Breast epithelium (tissue), 3 donors: ENCODE measurements around the gene NUAK1.

Experiments
- POLR2A ChIP-seq: fragments of 450-650 bp; IDR thresholded peaks from one replicate; pipeline ENCODE4 v1.6.1; 2016; ENCODE audit warnings: antibody characterized with exemption, mild to moderate bottlenecking, moderate library complexity
- POLR2AphosphoS5 ChIP-seq, 3 donors: sonication (generic); formaldehyde crosslinking; IDR thresholded peaks; one replicate each; pipeline ENCODE4 v1.6.1; 2017; ENCODE audit warnings: antibody characterized with exemption in 3 of 3
- TF ChIP-seq, protein P1 (sequence below), 3 donors: fragments of 450-650 bp; IDR thresholded peaks; one replicate each; pipeline ENCODE4 v1.5.1; 2016 to 2017; ENCODE audit warnings: antibody characterized with exemption in 3 of 3, mild to moderate bottlenecking in 3 of 3, moderate library complexity in 3 of 3

DNA sequence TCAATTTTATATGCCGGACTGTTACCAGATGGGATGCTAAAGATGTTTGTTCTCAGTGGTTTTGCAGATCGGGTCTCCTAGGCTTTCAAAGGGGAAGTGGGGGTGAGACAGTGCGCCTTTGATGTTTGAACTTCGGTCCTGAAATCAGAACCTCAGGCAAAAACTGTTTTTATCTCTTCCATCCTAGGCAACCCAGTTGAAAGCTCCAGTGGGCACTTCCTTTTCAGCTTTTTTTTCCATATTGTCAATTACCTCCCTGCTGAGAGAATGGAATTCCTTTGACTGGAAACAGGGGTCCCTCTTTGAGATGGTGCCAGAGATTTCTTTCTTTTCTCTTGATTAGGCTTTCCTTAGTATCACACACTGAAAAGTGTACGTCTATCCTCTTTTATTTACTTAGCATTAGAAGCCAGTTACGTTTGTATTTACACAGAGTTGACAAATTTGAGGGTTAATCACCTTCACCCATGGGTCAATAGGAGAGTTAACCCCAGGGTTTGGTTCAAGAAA is 40.0 kb downstream of the NUAK1 start:
- no peak for TF ChIP-seq POLR2A
- TF ChIP-seq, protein P1, sequence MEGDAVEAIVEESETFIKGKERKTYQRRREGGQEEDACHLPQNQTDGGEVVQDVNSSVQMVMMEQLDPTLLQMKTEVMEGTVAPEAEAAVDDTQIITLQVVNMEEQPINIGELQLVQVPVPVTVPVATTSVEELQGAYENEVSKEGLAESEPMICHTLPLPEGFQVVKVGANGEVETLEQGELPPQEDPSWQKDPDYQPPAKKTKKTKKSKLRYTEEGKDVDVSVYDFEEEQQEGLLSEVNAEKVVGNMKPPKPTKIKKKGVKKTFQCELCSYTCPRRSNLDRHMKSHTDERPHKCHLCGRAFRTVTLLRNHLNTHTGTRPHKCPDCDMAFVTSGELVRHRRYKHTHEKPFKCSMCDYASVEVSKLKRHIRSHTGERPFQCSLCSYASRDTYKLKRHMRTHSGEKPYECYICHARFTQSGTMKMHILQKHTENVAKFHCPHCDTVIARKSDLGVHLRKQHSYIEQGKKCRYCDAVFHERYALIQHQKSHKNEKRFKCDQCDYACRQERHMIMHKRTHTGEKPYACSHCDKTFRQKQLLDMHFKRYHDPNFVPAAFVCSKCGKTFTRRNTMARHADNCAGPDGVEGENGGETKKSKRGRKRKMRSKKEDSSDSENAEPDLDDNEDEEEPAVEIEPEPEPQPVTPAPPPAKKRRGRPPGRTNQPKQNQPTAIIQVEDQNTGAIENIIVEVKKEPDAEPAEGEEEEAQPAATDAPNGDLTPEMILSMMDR (IDR thresholded peaks at IDR 0.05), result no peak
- TF ChIP-seq POLR2AphosphoS5 (IDR thresholded peaks at IDR 0.05), result no peak
